Stimulated activated naive CD4-positive, alpha-beta T cell treated with Interleukin-2 at 50 U/mL for 16 hours (primary cell): ENCODE measurements around the gene GLYATL1.

Experiments
- DNase-seq: peaks from one replicate; lab custom pipeline; 2025; lab: John Stamatoyannopoulos, UW

Gene GLYATL1

GRCh38 chr11:58939277-58939676 lies at the start of gene GLYATL1:
GLYATL1 (plus strand) TSS chr11:58939488; CDS start chr11:58947088, 7,600 bp downstream.
- no peak for DNase-seq

GRCh38 chr11:58893899-58894298 lies 45.4 kb upstream of the GLYATL1 start:
- DNase-seq: no peak

GRCh38 chr11:58898106-58898505 lies 41.2 kb upstream of the GLYATL1 start:
- DNase-seq: no peak

GRCh38 chr11:58900479-58901420 lies 38.5 kb upstream of the GLYATL1 start:
- DNase-seq: no peak

GRCh38 chr11:58902881-58903280 lies 36.4 kb upstream of the GLYATL1 start:
- no peak for DNase-seq

- DNase-seq: no peak
Observed at GRCh38 chr11:58905011-58905720, 34.1 kb upstream of the GLYATL1 start.

- no peak for DNase-seq
Observed at GRCh38 chr11:58905721-58906547, 33.4 kb upstream of the GLYATL1 start.

- no peak for DNase-seq
Observed at GRCh38 chr11:58907780-58908179, 31.5 kb upstream of the GLYATL1 start.

- no peak for DNase-seq
Observed at GRCh38 chr11:58912124-58912523, 27.2 kb upstream of the GLYATL1 start.

GRCh38 chr11:58913685-58914084 lies 25.6 kb upstream of the GLYATL1 start:
- no peak for DNase-seq

- no peak for DNase-seq
Observed at GRCh38 chr11:58914821-58915543, 24.3 kb upstream of the GLYATL1 start.

GRCh38 chr11:58916637-58917036 lies 22.7 kb upstream of the GLYATL1 start:
- no peak for DNase-seq

- DNase-seq: no peak
Observed at GRCh38 chr11:58917159-58917783, 22.0 kb upstream of the GLYATL1 start.

- DNase-seq: no peak
Observed at GRCh38 chr11:58919561-58919960, 19.7 kb upstream of the GLYATL1 start.

- no peak for DNase-seq
Observed at GRCh38 chr11:58919980-58920379, 19.3 kb upstream of the GLYATL1 start.

GRCh38 chr11:58921778-58922390 lies 17.4 kb upstream of the GLYATL1 start:
- DNase-seq: no peak

GRCh38 chr11:58922479-58922878 lies 16.8 kb upstream of the GLYATL1 start:
- DNase-seq: no peak

GRCh38 chr11:58923300-58923788 lies 15.9 kb upstream of the GLYATL1 start:
- DNase-seq: no peak

GRCh38 chr11:58924230-58924629 lies 15.1 kb upstream of the GLYATL1 start:
- DNase-seq: no peak

GRCh38 chr11:58926251-58926650 lies 13.0 kb upstream of the GLYATL1 start:
- DNase-seq: no peak
